K562 (cell line): ENCODE results near the gene CENPO. TPM values are rescaled to one million over a fixed set of nuclear protein-coding genes. Genes with fewer than 3 reads are reported as not detected.

ENCODE experiments used
- CBX3 ChIP-seq, 2 experiments: IDR thresholded peaks; 1 replicate in 1 of 2; 2 replicates in 1 of 2; pipeline ENCODE4 v1.6.1; 2012; ENCODE audit warnings: inconsistent platforms in 2 of 2, low read length in 2 of 2, borderline replicate concordance in 1 of 2, control low read depth in 1 of 2
- CSDE1 ChIP-seq, 2 experiments: fragments of 450-650 bp; IDR thresholded peaks; 2 replicates each; pipeline ENCODE4 v1.6.1; 2016; ENCODE audit warnings: mild to moderate bottlenecking in 1 of 2
- IRF2 ChIP-seq: sonication (generic); formaldehyde crosslinking; IDR thresholded peaks from 2 replicates; pipeline ENCODE4 v1.8.1; 2022; ENCODE audit warnings: mild to moderate bottlenecking, missing genetic modification reagents
- JUND ChIP-seq, 2 experiments: IDR thresholded peaks; 2 replicates in 1 of 2; 3 replicates in 1 of 2; pipeline ENCODE4 v1.6.1; 2011; ENCODE audit warnings: borderline replicate concordance in 2 of 2, low read depth in 2 of 2, low read length in 2 of 2, improper control_type of control experiment in 1 of 2, missing biosample characterization in 1 of 2, missing genetic modification characterization in 1 of 2, missing genetic modification reagents in 1 of 2
- KLF1 ChIP-seq: fragments of 450-650 bp; IDR thresholded peaks from 2 replicates; pipeline ENCODE4 v1.6.1; 2016; ENCODE audit warnings: missing genetic modification characterization, missing compliant biosample characterization
- RBFOX2 ChIP-seq: fragments of 200-400 bp; formaldehyde crosslinking; IDR thresholded peaks from 2 replicates; pipeline ENCODE4 v1.6.1; 2017; ENCODE audit warnings: low read depth, mild to moderate bottlenecking, low read length, moderate library complexity
- RBM34 ChIP-seq: fragments of 200-400 bp; formaldehyde crosslinking; IDR thresholded peaks from 2 replicates; pipeline ENCODE4 v1.6.1; 2018; ENCODE audit warnings: low read length, borderline replicate concordance; ENCODE audit not compliant: insufficient read depth
- SIRT6 ChIP-seq: IDR thresholded peaks from one replicate; pipeline ENCODE4 v1.6.1; 2012; ENCODE audit warnings: low read depth, mild to moderate bottlenecking, control low read depth, inconsistent platforms, low read length, moderate library complexity
- SOX6 ChIP-seq: fragments of 450-650 bp; IDR thresholded peaks from 2 replicates; pipeline ENCODE4 v1.6.1; 2014; ENCODE audit warnings: mild to moderate bottlenecking
- ZC3H4 ChIP-seq: sonication (generic); formaldehyde crosslinking; IDR thresholded peaks from 2 replicates; pipeline ENCODE4 v1.9.0; 2021; ENCODE audit warnings: missing genetic modification reagents, borderline replicate concordance
- ZNF282 ChIP-seq: sonication (generic); formaldehyde crosslinking; IDR thresholded peaks from 2 replicates; pipeline ENCODE4 v1.8.1; 2023; ENCODE audit warnings: missing genetic modification reagents
- ZNF408 ChIP-seq: fragments of 250-450 bp; sonication (Bioruptor Pico); IDR thresholded peaks from 2 replicates; pipeline ENCODE4 v1.4.0; 2020; ENCODE audit warnings: low read depth, mild to moderate bottlenecking, moderate library complexity
- ZNF584 ChIP-seq: fragments of 200-800 bp; sonication (Bioruptor generic); IDR thresholded peaks from 2 replicates; pipeline ENCODE4 v1.6.1; 2016; ENCODE audit warnings: low read depth, mild to moderate bottlenecking, missing genetic modification characterization, missing compliant biosample characterization
- polyA plus RNA-seq, 8 experiments: library from polyadenylated mRNA; depleted of rRNA in 4 of 8; stranded (reverse) in 5 of 8; unstranded in 3 of 8; fragments of >200 nt; fragmentation: Nextera tagmentation in 2 of 8; fragmentation: Illumina TruSeq in 1 of 8; extraction: Ambion mirVana in 2 of 8; extraction: Trizol in 1 of 8; gene quantifications; 2 replicates each; pipeline versions ENCODE4 v1.2.1 to v1.2.3, GENCODE V29; 2011 to 2014; ENCODE audit warnings: inconsistent platforms in 1 of 8, missing spikeins in 1 of 8
- total RNA-seq, 7 experiments: library from RNA; depleted of rRNA in 6 of 7; stranded (reverse); fragments of >200 nt in 6 of 7; fragmentation: Illumina TruSeq in 2 of 7; extraction: Trizol in 2 of 7; gene quantifications; 2 replicates each; pipeline versions ENCODE4 v1.2.1 to v1.2.3, GENCODE V29; 2011 to 2021; ENCODE audit warnings: low replicate concordance in 1 of 7
- TF ChIP-seq, protein P1 (sequence below), 2 experiments: fragments of 450-650 bp in 1 of 2; sonication (generic) in 1 of 2; formaldehyde crosslinking in 1 of 2; IDR thresholded peaks in 1 of 2; conservative IDR thresholded peaks in 1 of 2; 2 replicates each; pipeline versions ENCODE4 v1.6.1 to v1.8.1; 2016 to 2023; ENCODE audit warnings: mild to moderate bottlenecking in 2 of 2, moderate library complexity in 2 of 2, inconsistent platforms in 1 of 2, missing genetic modification reagents in 1 of 2
- TF ChIP-seq, protein P2 (sequence below): sonication (generic); formaldehyde crosslinking; IDR thresholded peaks from 2 replicates; pipeline ENCODE4 v1.4.0; 2020; ENCODE audit warnings: mild to moderate bottlenecking, missing genetic modification reagents
- TF ChIP-seq, protein P3 (sequence below), 3 experiments: fragments of 200-800 bp in 1 of 3; fragments of 250-450 bp in 1 of 3; fragments of 450-650 bp in 1 of 3; sonication (Bioruptor Pico) in 1 of 3; sonication (Bioruptor generic) in 1 of 3; formaldehyde crosslinking in 1 of 3; IDR thresholded peaks; 2 replicates each; pipeline versions ENCODE4 v1.6.1 to v1.8.0; 2016 to 2022; ENCODE audit warnings: mild to moderate bottlenecking in 2 of 3, missing genetic modification characterization in 2 of 3, missing compliant biosample characterization in 1 of 3, moderate library complexity in 1 of 3
- TF ChIP-seq, protein P4 (sequence below): sonication (generic); formaldehyde crosslinking; IDR thresholded peaks from 2 replicates; pipeline ENCODE4 v1.8.1; 2023; ENCODE audit warnings: mild to moderate bottlenecking, missing genetic modification reagents

The CENPO gene
- total and polyA plus RNA-seq, 9 of the 15 experiments (the other 6 are each of a cell fraction or from before 2014, with no cell fraction given) = 30.6 to 59.4 (median 38.9) TPM

DNA sequence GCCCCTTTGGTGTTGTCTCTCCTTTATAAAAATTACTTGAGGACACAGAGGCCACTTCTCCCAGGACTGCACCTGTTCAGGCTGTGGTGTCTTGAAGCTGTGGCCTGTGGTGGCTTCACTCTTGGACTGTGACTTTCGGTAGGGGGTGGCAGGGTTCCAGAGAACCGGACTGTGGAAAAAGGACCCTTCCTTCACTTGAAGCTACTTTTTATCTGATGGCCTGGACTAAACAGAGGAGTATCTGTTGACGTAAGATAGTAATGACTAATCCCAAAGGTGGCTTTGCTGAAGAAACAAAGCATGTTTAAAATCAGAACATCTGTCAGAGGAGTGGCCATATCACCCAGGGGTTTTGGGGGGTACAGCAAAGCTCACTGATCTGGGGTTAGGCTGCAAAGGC lies 60.8 kb downstream of the CENPO start (continued):
- TF ChIP-seq, protein P1, sequence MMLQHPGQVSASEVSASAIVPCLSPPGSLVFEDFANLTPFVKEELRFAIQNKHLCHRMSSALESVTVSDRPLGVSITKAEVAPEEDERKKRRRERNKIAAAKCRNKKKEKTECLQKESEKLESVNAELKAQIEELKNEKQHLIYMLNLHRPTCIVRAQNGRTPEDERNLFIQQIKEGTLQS (IDR thresholded peaks at IDR 0.05) = peak; percentile 61; the same call in 1 of the 2 replicates
- TF ChIP-seq, protein P1 (CRISPR knock-in tag; conservative IDR thresholded peaks at IDR 0.05) = no peak
- TF ChIP-seq IRF2 (CRISPR knock-in tag) = no peak
- TF ChIP-seq SOX6 = peak; percentile 58; the same call in 1 of the 2 replicates
- TF ChIP-seq ZNF584 (CRISPR knock-in tag) = no peak
- no peak for TF ChIP-seq CBX3 (IDR thresholded peaks at IDR 0.05; ENCODE audit: borderline replicate concordance in 1 of 2, low read length in 2 of 2)
- TF ChIP-seq, protein P2, sequence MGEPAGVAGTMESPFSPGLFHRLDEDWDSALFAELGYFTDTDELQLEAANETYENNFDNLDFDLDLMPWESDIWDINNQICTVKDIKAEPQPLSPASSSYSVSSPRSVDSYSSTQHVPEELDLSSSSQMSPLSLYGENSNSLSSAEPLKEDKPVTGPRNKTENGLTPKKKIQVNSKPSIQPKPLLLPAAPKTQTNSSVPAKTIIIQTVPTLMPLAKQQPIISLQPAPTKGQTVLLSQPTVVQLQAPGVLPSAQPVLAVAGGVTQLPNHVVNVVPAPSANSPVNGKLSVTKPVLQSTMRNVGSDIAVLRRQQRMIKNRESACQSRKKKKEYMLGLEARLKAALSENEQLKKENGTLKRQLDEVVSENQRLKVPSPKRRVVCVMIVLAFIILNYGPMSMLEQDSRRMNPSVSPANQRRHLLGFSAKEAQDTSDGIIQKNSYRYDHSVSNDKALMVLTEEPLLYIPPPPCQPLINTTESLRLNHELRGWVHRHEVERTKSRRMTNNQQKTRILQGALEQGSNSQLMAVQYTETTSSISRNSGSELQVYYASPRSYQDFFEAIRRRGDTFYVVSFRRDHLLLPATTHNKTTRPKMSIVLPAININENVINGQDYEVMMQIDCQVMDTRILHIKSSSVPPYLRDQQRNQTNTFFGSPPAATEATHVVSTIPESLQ (CRISPR knock-in tag) = no peak
- TF ChIP-seq RBM34 = no peak
- TF ChIP-seq, protein P3, sequence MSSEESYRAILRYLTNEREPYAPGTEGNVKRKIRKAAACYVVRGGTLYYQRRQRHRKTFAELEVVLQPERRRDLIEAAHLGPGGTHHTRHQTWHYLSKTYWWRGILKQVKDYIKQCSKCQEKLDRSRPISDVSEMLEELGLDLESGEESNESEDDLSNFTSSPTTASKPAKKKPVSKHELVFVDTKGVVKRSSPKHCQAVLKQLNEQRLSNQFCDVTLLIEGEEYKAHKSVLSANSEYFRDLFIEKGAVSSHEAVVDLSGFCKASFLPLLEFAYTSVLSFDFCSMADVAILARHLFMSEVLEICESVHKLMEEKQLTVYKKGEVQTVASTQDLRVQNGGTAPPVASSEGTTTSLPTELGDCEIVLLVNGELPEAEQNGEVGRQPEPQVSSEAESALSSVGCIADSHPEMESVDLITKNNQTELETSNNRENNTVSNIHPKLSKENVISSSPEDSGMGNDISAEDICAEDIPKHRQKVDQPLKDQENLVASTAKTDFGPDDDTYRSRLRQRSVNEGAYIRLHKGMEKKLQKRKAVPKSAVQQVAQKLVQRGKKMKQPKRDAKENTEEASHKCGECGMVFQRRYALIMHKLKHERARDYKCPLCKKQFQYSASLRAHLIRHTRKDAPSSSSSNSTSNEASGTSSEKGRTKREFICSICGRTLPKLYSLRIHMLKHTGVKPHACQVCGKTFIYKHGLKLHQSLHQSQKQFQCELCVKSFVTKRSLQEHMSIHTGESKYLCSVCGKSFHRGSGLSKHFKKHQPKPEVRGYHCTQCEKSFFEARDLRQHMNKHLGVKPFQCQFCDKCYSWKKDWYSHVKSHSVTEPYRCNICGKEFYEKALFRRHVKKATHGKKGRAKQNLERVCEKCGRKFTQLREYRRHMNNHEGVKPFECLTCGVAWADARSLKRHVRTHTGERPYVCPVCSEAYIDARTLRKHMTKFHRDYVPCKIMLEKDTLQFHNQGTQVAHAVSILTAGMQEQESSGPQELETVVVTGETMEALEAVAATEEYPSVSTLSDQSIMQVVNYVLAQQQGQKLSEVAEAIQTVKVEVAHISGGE (CRISPR knock-in tag; IDR thresholded peaks at IDR 0.05) = no peak
- TF ChIP-seq ZNF282 (CRISPR knock-in tag) = no peak
- TF ChIP-seq ZC3H4 (CRISPR knock-in tag) = no peak
- peak; percentile 80; the same call in 1 of the 2 replicates for TF ChIP-seq JUND (IDR thresholded peaks at IDR 0.05; ENCODE audit: borderline replicate concordance, low read depth, low read length)
- TF ChIP-seq JUND (tag; IDR thresholded peaks at IDR 0.05; ENCODE audit: borderline replicate concordance, low read depth, low read length) = peak; percentile 54; the same call in 1 of the 3 replicates
- TF ChIP-seq CSDE1 (IDR thresholded peaks at IDR 0.05) = no peak
- no peak for TF ChIP-seq RBFOX2
- TF ChIP-seq ZNF408 (CRISPR knock-in tag) = no peak
- TF ChIP-seq, protein P4, sequence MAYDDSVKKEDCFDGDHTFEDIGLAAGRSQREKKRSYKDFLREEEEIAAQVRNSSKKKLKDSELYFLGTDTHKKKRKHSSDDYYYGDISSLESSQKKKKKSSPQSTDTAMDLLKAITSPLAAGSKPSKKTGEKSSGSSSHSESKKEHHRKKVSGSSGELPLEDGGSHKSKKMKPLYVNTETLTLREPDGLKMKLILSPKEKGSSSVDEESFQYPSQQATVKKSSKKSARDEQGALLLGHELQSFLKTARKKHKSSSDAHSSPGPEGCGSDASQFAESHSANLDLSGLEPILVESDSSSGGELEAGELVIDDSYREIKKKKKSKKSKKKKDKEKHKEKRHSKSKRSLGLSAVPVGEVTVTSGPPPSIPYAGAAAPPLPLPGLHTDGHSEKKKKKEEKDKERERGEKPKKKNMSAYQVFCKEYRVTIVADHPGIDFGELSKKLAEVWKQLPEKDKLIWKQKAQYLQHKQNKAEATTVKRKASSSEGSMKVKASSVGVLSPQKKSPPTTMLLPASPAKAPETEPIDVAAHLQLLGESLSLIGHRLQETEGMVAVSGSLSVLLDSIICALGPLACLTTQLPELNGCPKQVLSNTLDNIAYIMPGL (CRISPR knock-in tag) = no peak
- no peak for TF ChIP-seq KLF1
- no peak for TF ChIP-seq SIRT6
